SIG-M5 (cell line): ENCODE results near the gene JARID2.

Experiments
- DNase-seq: peaks from one replicate; lab custom pipeline; 2025; lab: John Stamatoyannopoulos, UW

The JARID2 gene

DNA sequence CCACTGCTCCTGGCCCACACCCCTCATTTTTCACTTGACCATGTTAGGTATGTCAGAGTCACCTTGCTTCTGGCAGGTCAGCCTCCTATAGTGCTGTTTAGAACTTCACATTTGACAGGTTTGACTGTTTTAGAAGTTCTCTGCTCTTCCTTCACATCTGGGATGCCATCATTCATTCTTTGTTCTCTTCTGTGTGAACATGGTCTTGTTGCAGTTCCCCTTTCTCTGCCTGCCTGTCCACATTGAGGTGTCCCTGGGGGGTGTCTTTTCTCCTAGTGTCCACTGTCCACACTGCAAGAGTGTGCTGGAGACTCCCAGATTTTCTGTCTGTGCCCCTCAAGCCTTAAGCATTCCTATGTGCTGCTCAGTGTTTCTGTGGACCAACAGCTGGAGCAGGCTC, 89.5 kb downstream of the JARID2 start:
- no peak for DNase-seq

DNA sequence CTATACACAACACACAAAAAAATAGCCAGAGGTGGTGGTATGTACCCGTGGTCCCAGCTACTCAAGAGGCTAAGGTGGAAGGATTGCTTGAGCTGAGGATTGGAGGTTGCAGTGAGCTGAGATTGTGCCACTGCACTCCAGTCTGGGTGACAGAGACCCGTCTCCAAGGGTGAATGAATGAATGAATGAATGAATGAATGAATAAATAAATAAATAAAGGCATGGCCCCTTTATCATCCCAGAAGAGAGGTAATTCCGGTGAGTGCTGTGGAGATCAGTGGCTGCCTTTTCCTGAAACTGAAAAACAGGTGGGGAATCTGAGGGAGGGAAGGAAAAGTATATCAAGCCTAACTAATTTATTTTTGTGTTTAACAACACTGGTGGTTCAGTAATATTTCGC, 90.0 kb downstream of the JARID2 start:
- no peak for DNase-seq

GRCh38 chr6:15336900-15337560, 91.2 kb downstream of the JARID2 start:
- DNase-seq: no peak

DNA sequence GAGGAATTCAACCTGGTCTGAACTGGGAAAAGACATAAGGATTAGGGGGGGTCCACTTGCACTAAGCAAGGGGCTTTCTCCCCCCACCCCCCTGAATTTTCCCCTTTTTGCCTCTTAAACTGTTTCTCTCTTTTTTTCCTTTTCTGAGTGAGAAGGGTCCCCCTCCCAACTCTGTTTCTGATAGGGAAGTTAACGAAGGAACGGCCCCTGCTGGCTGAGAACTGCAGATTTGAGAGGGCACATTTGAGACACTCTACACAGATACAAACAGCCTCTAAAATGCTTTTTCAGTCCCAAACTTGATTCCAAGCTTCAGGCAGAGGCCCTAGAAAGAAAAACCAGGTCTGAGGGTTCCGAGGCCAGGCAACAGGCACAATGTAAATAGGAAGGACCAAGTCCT, 91.7 kb downstream of the JARID2 start:
- no peak for DNase-seq

DNA sequence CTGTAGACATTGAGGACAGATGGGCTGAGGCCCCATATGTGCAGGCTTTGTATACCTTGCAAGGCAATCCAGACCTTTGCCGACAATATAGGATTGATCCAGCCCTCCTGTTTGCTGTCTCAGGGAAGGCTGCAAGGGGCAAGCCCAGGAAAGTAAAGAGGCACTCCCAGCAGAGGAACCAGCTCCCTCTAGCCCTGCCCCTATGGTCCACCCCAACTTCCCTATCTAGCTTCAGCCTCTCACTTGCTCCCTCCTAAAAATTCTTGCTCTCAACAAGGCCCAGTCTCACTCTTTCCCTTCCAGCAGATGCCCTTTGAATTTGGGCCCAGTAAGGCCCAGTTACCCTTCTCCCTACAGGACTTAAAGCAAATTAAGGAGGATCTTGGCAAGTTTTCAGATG, 92.6 kb downstream of the JARID2 start:
- no peak for DNase-seq

GRCh38 chr6:15339081-15339480, 93.2 kb downstream of the JARID2 start:
- no peak for DNase-seq

GRCh38 chr6:15340105-15340601, 94.3 kb downstream of the JARID2 start:
- no peak for DNase-seq

DNA sequence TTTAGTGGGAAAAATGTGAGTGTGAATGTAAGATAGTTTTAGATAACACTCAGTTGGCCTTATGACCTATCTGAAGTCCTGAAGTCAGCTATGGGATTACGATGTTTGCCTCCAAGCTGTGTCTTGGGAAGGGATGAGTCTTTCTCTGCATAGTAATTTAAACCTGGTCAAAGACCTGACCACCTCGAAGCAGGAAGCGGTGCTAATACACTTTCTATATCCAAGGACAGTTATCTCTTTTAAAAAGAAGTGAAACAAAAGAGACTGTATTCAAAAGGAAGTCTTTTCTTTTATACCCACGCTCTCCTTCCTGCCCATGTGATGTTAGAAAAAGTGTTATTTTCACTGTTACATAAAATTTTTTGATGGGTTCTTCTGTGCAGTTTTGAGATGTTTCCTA, 94.9 kb downstream of the JARID2 start:
- no peak for DNase-seq

GRCh38 chr6:15341311-15342001, 95.6 kb downstream of the JARID2 start:
- DNase-seq: no peak

DNA sequence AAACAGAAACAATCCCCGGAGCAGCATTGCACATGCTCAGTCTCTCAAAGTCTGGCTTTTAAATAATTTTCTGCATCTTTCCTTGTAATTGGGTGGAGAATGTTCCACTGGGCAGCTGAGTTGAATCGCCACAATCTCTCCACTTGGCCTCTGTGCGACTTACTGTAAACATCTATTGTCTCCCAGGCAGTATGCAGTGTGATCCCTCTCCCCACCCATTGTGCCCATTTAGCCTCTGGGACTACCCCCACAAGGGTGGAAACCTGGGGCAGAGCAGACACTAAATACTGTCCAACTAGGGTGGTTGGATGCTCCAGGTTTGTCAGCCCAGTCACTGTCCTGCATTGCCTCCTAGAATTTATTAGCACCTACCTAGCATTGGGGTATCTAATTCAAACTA, 96.2 kb downstream of the JARID2 start:
- DNase-seq: no peak

DNA sequence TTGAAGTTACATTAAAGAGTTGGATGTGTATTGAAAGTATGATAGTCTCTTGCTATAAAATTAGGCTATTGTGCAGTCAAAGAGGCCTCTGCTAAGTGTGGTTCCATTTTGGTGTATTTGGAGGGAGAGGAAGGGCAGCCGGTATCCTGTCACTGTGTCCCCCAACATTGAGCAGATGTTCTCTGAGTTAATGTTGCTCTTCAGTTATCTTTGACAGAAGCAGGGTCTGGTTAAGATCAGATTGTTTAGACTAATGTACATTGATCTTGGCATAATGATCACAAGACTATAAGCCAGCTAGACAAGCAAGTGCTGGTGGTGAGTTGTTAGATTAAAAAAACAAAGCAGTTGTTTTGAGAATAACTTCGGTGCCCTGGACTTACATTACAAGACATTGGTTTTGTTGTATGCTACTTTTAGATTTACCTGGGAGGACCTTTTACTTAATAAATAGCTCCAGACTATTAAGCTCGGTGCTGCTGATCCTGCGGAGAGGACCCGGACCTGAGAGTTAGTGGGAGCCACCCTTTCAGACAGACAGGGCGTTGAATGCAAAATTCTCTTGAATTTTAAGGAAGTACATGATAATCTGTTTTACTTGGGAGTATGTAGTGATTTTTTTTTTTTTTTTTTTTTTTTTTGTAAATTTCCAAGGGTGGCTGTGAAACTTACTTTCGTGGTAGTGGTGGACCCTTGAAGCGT, 97.8 kb downstream of the JARID2 start:
- no peak for DNase-seq

DNA sequence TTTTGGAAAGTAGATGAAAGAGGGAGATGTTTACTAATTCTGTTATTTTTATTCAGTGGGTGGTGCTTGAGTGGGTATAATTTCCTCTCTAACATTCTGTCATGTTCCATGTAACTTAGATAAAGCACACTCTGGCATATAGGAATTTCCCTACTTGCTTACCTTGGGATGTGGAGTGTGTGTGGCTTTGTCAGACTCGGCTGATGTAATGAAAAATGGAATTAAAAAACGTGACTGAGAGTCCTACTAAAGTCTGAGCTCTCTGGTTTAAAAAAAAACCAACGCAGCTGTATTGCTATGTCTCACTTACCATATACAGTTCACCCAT, 98.3 kb downstream of the JARID2 start:
- no peak for DNase-seq

DNA sequence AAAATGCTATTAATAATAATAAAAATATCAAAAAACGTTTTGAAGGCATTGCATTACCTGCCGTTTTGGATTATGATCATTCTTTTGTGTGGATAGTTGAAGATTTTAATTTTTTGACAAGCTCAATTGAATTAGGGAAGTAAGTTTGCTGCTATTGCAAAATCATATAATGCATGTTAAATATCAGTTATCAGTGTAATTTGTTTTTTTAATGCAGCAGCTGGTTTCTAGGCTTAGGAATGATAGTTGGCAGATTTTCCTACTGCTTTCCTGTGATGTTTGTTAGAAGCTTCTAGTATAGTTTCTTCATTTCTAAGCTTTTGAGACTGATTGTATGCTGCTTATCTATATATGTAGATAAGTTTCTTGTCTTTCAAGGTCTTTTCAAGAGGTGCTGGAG, 99.0 kb downstream of the JARID2 start:
- no peak for DNase-seq

DNA sequence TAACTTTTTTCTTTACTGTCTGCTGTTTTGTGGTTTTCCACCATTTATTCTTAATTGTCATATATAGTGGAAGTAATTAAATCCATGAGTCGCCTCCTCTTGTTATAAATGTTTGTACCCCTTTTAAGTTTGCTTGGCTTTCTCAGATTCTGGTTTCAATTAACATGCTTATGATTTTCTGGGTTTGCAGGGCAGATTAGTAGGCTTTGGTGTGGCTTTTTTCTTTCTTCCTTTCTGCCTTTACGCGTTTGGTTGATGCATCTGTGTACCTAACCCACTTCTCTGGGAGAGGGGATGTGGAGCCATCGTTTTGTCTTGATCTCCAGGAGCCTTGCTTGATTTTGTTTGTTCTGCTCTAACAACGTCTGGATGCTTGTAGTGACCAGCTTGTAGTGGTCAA, 100.4 kb downstream of the JARID2 start:
- DNase-seq: no peak

GRCh38 chr6:15348528-15348927, 102.7 kb downstream of the JARID2 start:
- no peak for DNase-seq

- DNase-seq: no peak
Observed at GRCh38 chr6:15349379-15349778, 103.5 kb downstream of the JARID2 start.

- no peak for DNase-seq
Observed at GRCh38 chr6:15350386-15351083, 104.7 kb downstream of the JARID2 start.

- no peak for DNase-seq
Observed at GRCh38 chr6:15351631-15352030, 105.8 kb downstream of the JARID2 start.

GRCh38 chr6:15352220-15352619, 106.4 kb downstream of the JARID2 start:
- no peak for DNase-seq

DNA sequence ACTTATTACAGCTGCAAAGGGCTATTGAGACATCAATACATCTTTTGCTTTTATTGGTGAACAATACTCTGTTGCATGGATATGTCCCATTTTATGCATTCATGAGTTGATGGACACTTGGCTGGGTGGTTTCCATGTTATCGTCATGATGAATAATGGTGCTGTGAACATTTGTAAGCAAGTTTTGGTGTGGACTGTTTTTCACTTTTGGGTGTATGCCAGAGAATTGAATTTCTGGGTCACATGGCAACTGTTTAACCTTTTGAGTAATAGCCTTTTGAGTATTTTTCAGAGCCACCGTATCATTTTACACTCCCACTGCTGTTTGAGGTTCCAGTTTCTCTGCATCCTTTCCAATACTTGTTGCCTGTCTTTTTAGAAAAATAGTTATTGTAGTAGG, 107.0 kb downstream of the JARID2 start:
- no peak for DNase-seq

- DNase-seq: no peak
Observed at GRCh38 chr6:15355683-15356099, 109.8 kb downstream of the JARID2 start.

DNA sequence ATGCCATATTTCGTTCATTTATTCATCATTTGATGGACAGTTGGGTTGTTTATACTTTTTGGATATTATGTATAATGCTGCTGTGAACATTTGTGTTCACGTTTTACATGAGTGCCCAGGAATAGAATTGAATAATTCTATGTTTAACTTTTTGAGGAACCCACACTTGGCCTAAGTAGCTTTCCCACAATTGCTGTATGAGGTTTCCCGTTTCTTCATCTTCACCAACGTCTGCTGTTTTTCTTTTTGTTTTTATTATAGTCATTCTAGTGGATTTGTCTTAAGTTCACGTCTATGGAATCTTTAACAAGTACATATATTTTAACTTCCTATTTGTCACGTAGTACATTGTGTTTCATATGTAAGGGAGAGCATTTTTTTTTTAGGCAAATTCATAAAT, 110.3 kb downstream of the JARID2 start:
- no peak for DNase-seq

DNA sequence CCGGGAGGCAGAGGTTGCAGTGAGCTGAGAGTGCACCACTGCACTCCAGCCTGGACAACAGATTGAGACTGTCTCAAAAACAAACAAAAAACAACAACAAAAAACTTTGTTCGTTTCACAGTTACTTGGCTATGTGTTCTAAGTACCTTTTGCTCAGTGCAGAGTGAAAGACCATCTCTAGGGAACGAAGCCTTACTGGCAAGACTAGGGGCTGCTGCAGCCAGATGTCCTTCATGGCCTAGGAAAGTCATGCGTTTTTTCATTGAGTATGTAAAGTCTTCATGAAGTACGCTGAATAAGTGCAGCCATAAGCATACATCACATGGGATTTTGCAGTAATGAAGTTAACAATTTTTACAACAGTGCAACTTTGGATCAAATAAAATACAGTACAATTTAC, 111.1 kb downstream of the JARID2 start:
- no peak for DNase-seq
